GM04503 (cell line): Measurements from ENCODE around the gene PRKAG3.
"Not testable (repeated sequence)": the region's sequence is repeated elsewhere in the genome, so short reads cannot be mapped to it uniquely, and the experiment has no call there.

Experiments
- DNase-seq: peaks from one replicate; pipeline ENCODE4 v3.0.0-alpha.2; 2012; ENCODE audit warnings: low read depth

PRKAG3 gene

GRCh38 chr2:218780851-218781690 is 50.5 kb downstream of the PRKAG3 start:
- DNase-seq: no peak

- no peak for DNase-seq
These were observed 51.6 kb downstream of the PRKAG3 start for GRCh38 chr2:218780046-218780445.

- DNase-seq: no peak
These were observed 54.2 kb downstream of the PRKAG3 start for GRCh38 chr2:218777276-218777990.

GRCh38 chr2:218776488-218776887 is 55.1 kb downstream of the PRKAG3 start:
- DNase-seq: no peak

- DNase-seq: no peak
These were observed 57.7 kb downstream of the PRKAG3 start for GRCh38 chr2:218773881-218774280.

- DNase-seq: not testable (repeated sequence)
These were observed 58.8 kb downstream of the PRKAG3 start for GRCh38 chr2:218772759-218773158.
